PFSK-1 (cell line): ENCODE measurements around the gene ANKMY1.

ENCODE experiments used
- POLR2AphosphoS5 ChIP-seq: IDR thresholded peaks from 2 replicates; pipeline ENCODE4 v1.6.1; 2012; ENCODE audit warnings: low read depth, mild to moderate bottlenecking, control low read depth, low read length, moderate library complexity
- REST ChIP-seq, 2 experiments: IDR thresholded peaks; 2 replicates each; pipeline versions ENCODE4 v1.6.1 to v1.8.0; 2011 to 2012; ENCODE audit warnings: low read depth in 2 of 2, low read length in 2 of 2, control low read depth in 1 of 2, inconsistent platforms in 1 of 2, mild to moderate bottlenecking in 1 of 2, moderate library complexity in 1 of 2; ENCODE audit not compliant: insufficient read depth in 1 of 2
- TAF1 ChIP-seq: IDR thresholded peaks from 2 replicates; pipeline ENCODE4 v1.6.1; 2012; ENCODE audit warnings: low read length, control low read depth, borderline replicate concordance; ENCODE audit not compliant: insufficient read depth

- no peak for TF ChIP-seq TAF1
- no peak for TF ChIP-seq REST (IDR thresholded peaks at IDR 0.05; ENCODE audit: insufficient read depth in 1 of 2, low read depth in 2 of 2, low read length in 2 of 2)
- TF ChIP-seq POLR2AphosphoS5, result no peak
Observed at GRCh38 chr2:240512666-240513535, 44.9 kb downstream of the ANKMY1 start.
